ENCODE results near the gene FXYD1.

GRCh38 chr19:35108730-35109129 is 29.9 kb upstream of the FXYD1 start:
- no peak for TF ChIP-seq CTCF (IDR thresholded peaks at IDR 0.05)
- TF ChIP-seq POLR2AphosphoS5 (IDR thresholded peaks at IDR 0.05) = no peak
- no peak for TF ChIP-seq POLR2A (IDR thresholded peaks at IDR 0.05; ENCODE audit: low read depth)

Data from esophagus muscularis mucosa (tissue), 3 donors.